MCF 10A (cell line): ENCODE measurements around the gene MED27. TPM values are rescaled to one million over a fixed set of nuclear protein-coding genes. Genes with fewer than 3 reads are reported as not detected.

Experiments used
- BruUV-seq: library from RNA; stranded (reverse); fragments of 400-500 nt; replicated peaks from 2 replicates; lab custom pipeline; 2021; lab: Mats Ljungman, UMichigan
- CTCF ChIA-PET: fragments of 300-600 bp; sonication (Branson Sonifier 250); formaldehyde crosslinking; extraction: SDS; loops from one replicate; lab custom pipeline; 2021; ENCODE audit warnings: antibody characterized with exemption, inconsistent platforms; lab: Yijun Ruan, JAX
- POLR2A ChIA-PET: fragments of 300-600, 350-650 bp; sonication (Branson Sonifier 250); formaldehyde crosslinking; extraction: SDS; loops from one replicate; lab custom pipeline; 2020; ENCODE audit warnings: antibody characterized with exemption, inconsistent platforms; lab: Yijun Ruan, JAX
- DNase-seq: peaks from one replicate; pipeline ENCODE4 v3.0.0-alpha.2; 2018; ENCODE audit not compliant: unreplicated experiment
- H3K27ac Mint-ChIP-seq: one replicate; pipeline ENCODE4 v1.8.0; 2022; ENCODE audit warnings: mild to moderate bottlenecking, low read depth, mixed read lengths; ENCODE audit not compliant: unreplicated experiment
- H3K27me3 Mint-ChIP-seq: one replicate; pipeline ENCODE4 v1.8.0; 2022; ENCODE audit warnings: mixed read lengths; ENCODE audit not compliant: insufficient read depth, unreplicated experiment
- H3K36me3 Mint-ChIP-seq: one replicate; pipeline ENCODE4 v1.8.0; 2022; ENCODE audit warnings: mild to moderate bottlenecking, moderate library complexity, mixed read lengths; ENCODE audit not compliant: insufficient read depth, unreplicated experiment
- H3K4me1 Mint-ChIP-seq: one replicate; pipeline ENCODE4 v1.8.0; 2022; ENCODE audit warnings: mixed read lengths; ENCODE audit not compliant: insufficient read depth, unreplicated experiment
- H3K4me3 Mint-ChIP-seq: one replicate; pipeline ENCODE4 v1.8.0; 2022; ENCODE audit warnings: mild to moderate bottlenecking, moderate library complexity, mixed read lengths; ENCODE audit not compliant: unreplicated experiment
- H3K9me3 Mint-ChIP-seq: one replicate; pipeline ENCODE4 v1.8.0; 2022; ENCODE audit warnings: mixed read lengths; ENCODE audit not compliant: unreplicated experiment
- CTCF ChIP-seq: fragments of 200-600 bp; IDR thresholded peaks from one replicate; pipeline ENCODE4 v1.8.0; 2022; ENCODE audit warnings: antibody characterized with exemption, mild to moderate bottlenecking; ENCODE audit not compliant: unreplicated experiment
- intact Hi-C: fragments of 100-400 bp; cut with micrococcal nuclease; formaldehyde crosslinking; loops from 2 replicates; pipeline ENCODE4 v1.14.1; 2022
- total RNA-seq: library from RNA; stranded (reverse); gene quantifications from 2 replicates; pipeline ENCODE4 v1.2.3, GENCODE V29; 2022

Gene MED27
- total RNA-seq, 1 experiment from 2014 or later = 34.3 TPM

DNA sequence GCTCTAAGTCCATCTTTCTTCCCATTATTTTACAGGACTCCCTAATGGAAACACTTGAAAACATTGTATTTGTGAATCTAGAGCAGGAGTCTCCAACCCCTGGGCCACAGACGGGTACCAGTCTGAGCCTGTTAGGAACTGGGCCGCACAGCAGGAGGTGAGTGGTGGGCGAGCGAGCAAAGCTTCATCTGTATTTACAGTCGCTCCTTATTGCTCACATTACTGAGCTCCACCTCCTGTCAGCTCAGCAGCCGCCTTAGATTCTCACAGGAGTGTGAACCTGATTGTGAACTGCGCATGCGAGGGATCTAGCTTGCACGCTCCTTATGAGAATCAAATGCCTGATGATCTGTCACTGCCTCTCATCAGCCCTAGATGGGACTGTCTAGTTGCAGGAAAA is 111.0 kb downstream of the MED27 start:
- intact Hi-C loops = no loop called here
- no peak for DNase-seq
- Mint-ChIP-seq H3K4me3 (no peak overlapping the region), H3K27me3 (no peaks in the 10 kb centered on the region), H3K4me1 (no peaks in the 10 kb centered on the region), H3K9me3 (no peaks in the 10 kb centered on the region), H3K36me3 (no peaks in the 10 kb centered on the region), H3K27ac (no peak overlapping the region)
- BruUV-seq = no TSS peak
- no peak for TF ChIP-seq CTCF
- ChIA-PET CTCF (no interaction called here), POLR2A (no interaction called here)

DNA sequence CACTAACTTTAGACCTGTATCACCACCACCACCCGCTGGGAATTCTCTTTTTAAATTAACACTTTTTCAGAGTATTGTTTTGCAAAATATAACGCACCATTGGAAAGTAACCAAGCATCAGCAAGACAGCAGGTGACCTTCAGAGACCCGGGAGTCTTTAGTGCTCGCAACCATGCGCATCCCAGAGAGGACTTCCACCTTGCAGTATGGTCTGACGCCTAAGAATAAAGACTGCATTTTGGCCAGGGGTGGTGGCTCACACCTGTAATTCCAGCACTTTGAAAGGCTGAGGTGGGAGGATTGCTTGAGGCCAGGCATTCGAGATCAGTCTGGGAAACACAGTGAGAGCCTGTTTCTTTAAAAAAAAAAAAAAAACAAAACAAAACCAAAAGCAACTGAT is 113.8 kb downstream of the MED27 start:
- POLR2A ChIA-PET = no interaction called here
- TF ChIP-seq CTCF = no peak
- H3K4me1 Mint-ChIP-seq = peaks cover 2% of the 10 kb centered on the region
- H3K9me3 Mint-ChIP-seq = no peaks in the 10 kb centered on the region
- H3K27ac Mint-ChIP-seq = no peak overlapping the region
- DNase-seq = no peak
- no TSS peak for BruUV-seq
- H3K27me3 Mint-ChIP-seq = no peaks in the 10 kb centered on the region
- CTCF ChIA-PET = interaction anchor here (0.7 kb wide), 1 partner anchor 261 kb away, joined by 3 read pairs; no protein-coding TSS in a partner anchor
- H3K4me3 Mint-ChIP-seq = no peak overlapping the region
- intact Hi-C loops = no loop called here
- H3K36me3 Mint-ChIP-seq = no peaks in the 10 kb centered on the region

GRCh38 chr9:131965103-131965502 is 114.6 kb downstream of the MED27 start:
- ChIA-PET POLR2A (no interaction called here), CTCF (interaction anchor here (0.7 kb wide), 1 partner anchor 260 kb away, joined by 3 read pairs; no protein-coding TSS in a partner anchor)
- DNase-seq = no peak
- Mint-ChIP-seq H3K9me3 (no peaks in the 10 kb centered on the region), H3K27ac (no peak overlapping the region), H3K4me1 (peaks cover 9% of the 10 kb centered on the region), H3K36me3 (no peaks in the 10 kb centered on the region), H3K27me3 (no peaks in the 10 kb centered on the region), H3K4me3 (no peak overlapping the region)
- intact Hi-C loops = no loop called here
- no TSS peak for BruUV-seq
- TF ChIP-seq CTCF = no peak

DNA sequence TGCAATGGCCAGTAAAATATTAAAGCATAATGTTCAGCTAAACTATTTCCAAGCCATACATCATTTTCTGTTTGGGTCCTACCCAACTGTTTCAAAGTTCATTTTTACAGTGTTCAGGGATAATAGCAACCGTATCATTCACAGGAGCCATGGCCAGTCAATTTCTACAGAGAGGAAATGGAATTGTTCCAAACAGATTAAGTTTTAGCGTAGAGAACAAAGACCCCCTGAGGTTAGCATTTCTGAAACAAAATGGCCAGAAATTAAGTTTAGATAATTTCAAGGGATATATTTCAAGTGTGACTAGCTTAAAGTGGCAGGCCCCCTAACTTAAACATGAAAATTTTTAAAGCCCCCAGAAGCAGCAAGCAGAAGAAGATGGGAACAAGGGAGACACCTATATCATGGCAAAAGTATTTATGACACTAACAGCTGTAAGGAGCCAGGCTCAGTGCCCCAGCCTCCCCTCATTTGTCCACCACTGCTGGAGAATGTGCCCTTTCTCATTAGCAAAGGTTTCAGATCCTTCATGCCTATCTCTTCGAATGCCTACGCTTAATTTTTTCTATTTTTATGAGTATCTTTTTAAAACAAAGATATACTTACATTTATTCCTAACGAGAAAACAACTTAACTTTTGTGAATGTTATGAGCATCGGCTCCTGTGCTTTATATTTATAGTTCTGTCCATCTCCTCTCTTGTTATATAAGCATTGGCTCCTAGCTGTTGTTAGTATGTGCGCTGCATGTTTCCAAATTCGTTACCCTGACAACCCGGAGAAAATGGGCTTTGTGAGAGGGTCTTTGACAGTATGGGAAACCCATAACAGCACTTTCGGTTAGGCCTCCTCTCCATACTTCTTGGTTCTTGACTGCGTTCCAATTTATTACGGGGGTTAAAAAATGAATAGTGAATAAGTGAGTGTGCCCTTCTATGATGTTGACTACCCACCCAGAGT is 116.3 kb downstream of the MED27 start:
- no peaks in the 10 kb centered on the region for H3K27me3 Mint-ChIP-seq
- no TSS peak for BruUV-seq
- ChIA-PET POLR2A (no interaction called here), CTCF (interaction anchor here (0.6 to 0.7 kb wide), 2 partner anchors 11 to 13 kb away, joined by 3 read pairs; no protein-coding TSS in a partner anchor)
- peaks cover 10% of the 10 kb centered on the region for H3K4me1 Mint-ChIP-seq
- TF ChIP-seq CTCF = no peak
- no peaks in the 10 kb centered on the region for H3K9me3 Mint-ChIP-seq
- H3K27ac Mint-ChIP-seq = no peak overlapping the region
- no peak for DNase-seq
- H3K4me3 Mint-ChIP-seq = no peak overlapping the region
- H3K36me3 Mint-ChIP-seq = peaks cover 1% of the 10 kb centered on the region
- intact Hi-C loops = no loop called here
